Sigmoid colon (tissue), 4 donors: Measurements from ENCODE around the gene ACIN1.

ENCODE experiments used
- POLR2A ChIP-seq, 2 donors: fragments of 450-650 bp; IDR thresholded peaks; one replicate each; pipeline ENCODE4 v1.6.1; 2016; ENCODE audit warnings: antibody characterized with exemption in 2 of 2, mild to moderate bottlenecking in 2 of 2, moderate library complexity in 2 of 2
- POLR2AphosphoS5 ChIP-seq, 4 donors: sonication (generic); formaldehyde crosslinking; IDR thresholded peaks; one replicate each; pipeline ENCODE4 v1.6.1; 2017; ENCODE audit warnings: antibody characterized with exemption in 4 of 4

- TF ChIP-seq POLR2AphosphoS5 (IDR thresholded peaks at IDR 0.05) = no peak
- TF ChIP-seq POLR2A (IDR thresholded peaks at IDR 0.05) = no peak
These were observed 27.1 kb upstream of the ACIN1 start for GRCh38 chr14:23122086-23122485.
